CD8-positive, alpha-beta memory T cell (primary cell): ENCODE results near the gene IL16. TPM values are rescaled to one million over a fixed set of nuclear protein-coding genes. Genes with fewer than 3 reads are reported as not detected.

Experiments
- CTCF ChIA-PET: fragments of 350-600 bp; sonication (Branson Sonifier 250); formaldehyde crosslinking; loops from one replicate; lab custom pipeline; 2021; ENCODE audit warnings: antibody characterized with exemption; lab: Charles Lee
- POLR2A ChIA-PET: fragments of 350-600 bp; sonication (Branson Sonifier 250); formaldehyde crosslinking; loops from one replicate; lab custom pipeline; 2021; ENCODE audit warnings: antibody characterized with exemption; lab: Charles Lee
- DNase-seq, 5 donors: peaks; one replicate each; pipeline versions ENCODE4 v3.0.0 to v3.0.0-alpha.2; 2020 to 2022; ENCODE audit warnings: mixed read lengths in 1 of 5
- H3K27ac ChIP-seq: one replicate; pipeline ENCODE4 v1.7.0; 2013; ENCODE audit warnings: low read depth, mild to moderate bottlenecking, low read length, moderate library complexity
- H3K27me3 ChIP-seq: 2 replicates; pipeline ENCODE4 v1.7.0; 2013; ENCODE audit warnings: low read length, mild to moderate bottlenecking; ENCODE audit not compliant: insufficient read depth, poor library complexity, severe bottlenecking
- H3K36me3 ChIP-seq: 2 replicates; pipeline ENCODE4 v1.7.0; 2013; ENCODE audit warnings: mild to moderate bottlenecking, low read length, moderate library complexity; ENCODE audit not compliant: insufficient read depth
- H3K4me1 ChIP-seq: 2 replicates; pipeline ENCODE4 v1.7.0; 2013; ENCODE audit warnings: mild to moderate bottlenecking, low read length, moderate library complexity; ENCODE audit not compliant: insufficient read depth
- H3K4me3 ChIP-seq: 2 replicates; pipeline ENCODE4 v1.7.0; 2013; ENCODE audit warnings: mild to moderate bottlenecking, low read length
- H3K9me3 ChIP-seq: 2 replicates; pipeline ENCODE4 v1.7.0; 2013; ENCODE audit warnings: mild to moderate bottlenecking, low read length
- H3K27ac Mint-ChIP-seq, 8 donors: one replicate each; pipeline ENCODE4 v1.8.0; 2020 to 2021; ENCODE audit warnings: mixed read lengths in 8 of 8, mild to moderate bottlenecking in 6 of 8, inconsistent platforms in 3 of 8, moderate library complexity in 3 of 8
- H3K27me3 Mint-ChIP-seq, 2 donors: one replicate each; pipeline ENCODE4 v1.8.0; 2020 to 2021; ENCODE audit warnings: mixed read lengths in 2 of 2, mild to moderate bottlenecking in 1 of 2, moderate library complexity in 1 of 2
- H3K36me3 Mint-ChIP-seq, 3 donors: one replicate each; pipeline ENCODE4 v1.8.0; 2020 to 2021; ENCODE audit warnings: mixed read lengths in 3 of 3, inconsistent platforms in 1 of 3, mild to moderate bottlenecking in 1 of 3
- H3K4me1 Mint-ChIP-seq, 3 donors: one replicate each; pipeline ENCODE4 v1.8.0; 2020 to 2021; ENCODE audit warnings: mixed read lengths in 3 of 3, inconsistent platforms in 1 of 3, mild to moderate bottlenecking in 1 of 3
- H3K4me3 Mint-ChIP-seq, 7 donors: one replicate each; pipeline ENCODE4 v1.8.0; 2020 to 2021; ENCODE audit warnings: mixed read lengths in 7 of 7, mild to moderate bottlenecking in 6 of 7, moderate library complexity in 4 of 7, inconsistent platforms in 2 of 7
- H3K9me3 Mint-ChIP-seq, 5 donors: one replicate each; pipeline ENCODE4 v1.8.0; 2020 to 2022; ENCODE audit warnings: mixed read lengths in 5 of 5, mild to moderate bottlenecking in 3 of 5, moderate library complexity in 2 of 5, inconsistent platforms in 1 of 5
- polyA plus RNA-seq: library from polyadenylated mRNA; unstranded; fragments of 300-500 nt; fragmentation: Illumina TruSeq; gene quantifications from one replicate; pipeline ENCODE4 v1.2.3, GENCODE V29; 2021
- total RNA-seq, 2 experiments: library from RNA; stranded (reverse); gene quantifications; one replicate each; pipeline ENCODE4 v1.2.3, GENCODE V29; 2021

The IL16 gene
- total and polyA plus RNA-seq, 3 experiments from 2014 or later, result 73.4 to 310 (median 73.8) TPM

- CTCF ChIA-PET, result no interaction called here
- Mint-ChIP-seq H3K4me3 (no peak overlapping the region), H3K9me3 (no peaks in the 10 kb centered on the region), H3K4me1 (peaks cover 2 to 8% (median 8%) of the 10 kb centered on the region in 3 donors), H3K27ac (no peak overlapping the region), H3K36me3 (no peaks in the 10 kb centered on the region), H3K27me3 (peaks cover 23 to 41% of the 10 kb centered on the region in 2 donors)
- H3K27ac ChIP-seq, result peak overlapping the region; percentile 63
- POLR2A ChIA-PET, result no interaction called here
- no peaks in the 10 kb centered on the region for H3K36me3 ChIP-seq
- H3K4me3 ChIP-seq, result no peak overlapping the region
- DNase-seq, result no peak
- H3K27me3 ChIP-seq, result peaks cover 3% of the 10 kb centered on the region
- H3K4me1 ChIP-seq, result peaks cover 24% of the 10 kb centered on the region
- H3K9me3 ChIP-seq, result no peaks in the 10 kb centered on the region
Measured at GRCh38 chr15:81166636-81167305, 29.9 kb upstream of the IL16 start.

- Mint-ChIP-seq H3K4me1 (no peaks in the 10 kb centered on the region), H3K27ac (no peak overlapping the region), H3K36me3 (no peaks in the 10 kb centered on the region), H3K4me3 (no peak overlapping the region), H3K9me3 (no peaks in the 10 kb centered on the region), H3K27me3 (peaks cover 19 to 45% of the 10 kb centered on the region in 2 donors)
- Histone ChIP-seq H3K4me1 (peaks cover 20% of the 10 kb centered on the region), H3K27ac (peak overlapping the region; percentile 63), H3K9me3 (no peaks in the 10 kb centered on the region), H3K4me3 (no peak overlapping the region), H3K27me3 (no peaks in the 10 kb centered on the region), H3K36me3 (no peaks in the 10 kb centered on the region)
- ChIA-PET CTCF (interaction anchor here (1.2 to 1.5 kb wide), 3 partner anchors 8 to 98 kb away, joined by 3 to 4 read pairs (median 3); no protein-coding TSS in a partner anchor), POLR2A (no interaction called here)
- DNase-seq, result no peak
Measured at GRCh38 chr15:81168131-81168526, 28.6 kb upstream of the IL16 start.

- no peak overlapping the region for H3K4me3 ChIP-seq
- H3K4me1 Mint-ChIP-seq, result no peaks in the 10 kb centered on the region
- no peak for DNase-seq
- no peaks in the 10 kb centered on the region for H3K27me3 ChIP-seq
- H3K4me3 Mint-ChIP-seq, result no peak overlapping the region
- H3K4me1 ChIP-seq, result peaks cover 20% of the 10 kb centered on the region
- H3K9me3 ChIP-seq, result no peaks in the 10 kb centered on the region
- H3K27me3 Mint-ChIP-seq, result peaks cover 18 to 45% of the 10 kb centered on the region in 2 donors
- ChIA-PET CTCF (interaction anchor here (1.2 to 1.5 kb wide), 3 partner anchors 9 to 98 kb away, joined by 3 to 4 read pairs (median 3); no protein-coding TSS in a partner anchor), POLR2A (no interaction called here)
- no peaks in the 10 kb centered on the region for H3K36me3 ChIP-seq
- no peaks in the 10 kb centered on the region for H3K9me3 Mint-ChIP-seq
- H3K27ac ChIP-seq, result no peak overlapping the region
- H3K27ac Mint-ChIP-seq, result no peak overlapping the region
- no peaks in the 10 kb centered on the region for H3K36me3 Mint-ChIP-seq
Measured at GRCh38 chr15:81168644-81169043, 28.0 kb upstream of the IL16 start.

GRCh38 chr15:81170511-81170910, 26.2 kb upstream of the IL16 start:
- Mint-ChIP-seq H3K27ac (no peak overlapping the region), H3K4me1 (no peaks in the 10 kb centered on the region), H3K27me3 (peaks cover 12 to 29% of the 10 kb centered on the region in 2 donors), H3K4me3 (no peak overlapping the region), H3K36me3 (no peaks in the 10 kb centered on the region), H3K9me3 (no peaks in the 10 kb centered on the region)
- peaks cover 18% of the 10 kb centered on the region for H3K4me1 ChIP-seq
- no peak overlapping the region for H3K4me3 ChIP-seq
- H3K9me3 ChIP-seq, result no peaks in the 10 kb centered on the region
- CTCF ChIA-PET, result interaction anchor here (1.5 kb wide), 1 partner anchor 15 kb away, joined by 3 read pairs; no protein-coding TSS in a partner anchor
- no peaks in the 10 kb centered on the region for H3K36me3 ChIP-seq
- no peak for DNase-seq
- H3K27ac ChIP-seq, result no peak overlapping the region
- H3K27me3 ChIP-seq, result no peaks in the 10 kb centered on the region
- POLR2A ChIA-PET, result no interaction called here

GRCh38 chr15:81171286-81171685, 25.4 kb upstream of the IL16 start:
- no peak for DNase-seq
- H3K27me3 Mint-ChIP-seq, result peaks cover 14 to 29% of the 10 kb centered on the region in 2 donors
- no peaks in the 10 kb centered on the region for H3K9me3 Mint-ChIP-seq
- Histone ChIP-seq H3K9me3 (no peaks in the 10 kb centered on the region), H3K36me3 (no peaks in the 10 kb centered on the region), H3K27ac (no peak overlapping the region), H3K27me3 (no peaks in the 10 kb centered on the region), H3K4me3 (no peak overlapping the region), H3K4me1 (peaks cover 18% of the 10 kb centered on the region)
- POLR2A ChIA-PET, result no interaction called here
- CTCF ChIA-PET, result interaction anchor here (1.5 kb wide), 1 partner anchor 15 kb away, joined by 3 read pairs; no protein-coding TSS in a partner anchor
- no peak overlapping the region for H3K4me3 Mint-ChIP-seq
- H3K4me1 Mint-ChIP-seq, result no peaks in the 10 kb centered on the region
- H3K36me3 Mint-ChIP-seq, result no peaks in the 10 kb centered on the region
- H3K27ac Mint-ChIP-seq, result no peak overlapping the region

- Histone ChIP-seq H3K27ac (no peak overlapping the region), H3K27me3 (no peaks in the 10 kb centered on the region), H3K36me3 (no peaks in the 10 kb centered on the region), H3K9me3 (no peaks in the 10 kb centered on the region), H3K4me1 (no peaks in the 10 kb centered on the region), H3K4me3 (no peak overlapping the region)
- H3K27ac Mint-ChIP-seq, result no peak overlapping the region
- H3K27me3 Mint-ChIP-seq, result peaks cover 15 to 20% of the 10 kb centered on the region in 2 donors
- no peaks in the 10 kb centered on the region for H3K4me1 Mint-ChIP-seq
- ChIA-PET POLR2A (no interaction called here), CTCF (no interaction called here)
- no peak for DNase-seq
- H3K4me3 Mint-ChIP-seq, result no peak overlapping the region
- no peaks in the 10 kb centered on the region for H3K9me3 Mint-ChIP-seq
- H3K36me3 Mint-ChIP-seq, result no peaks in the 10 kb centered on the region
Measured at GRCh38 chr15:81174125-81174791, 22.4 kb upstream of the IL16 start.

- Histone ChIP-seq H3K9me3 (no peaks in the 10 kb centered on the region), H3K27ac (no peak overlapping the region), H3K4me1 (no peaks in the 10 kb centered on the region), H3K4me3 (no peak overlapping the region), H3K36me3 (no peaks in the 10 kb centered on the region), H3K27me3 (no peaks in the 10 kb centered on the region)
- H3K9me3 Mint-ChIP-seq, result no peaks in the 10 kb centered on the region
- ChIA-PET CTCF (no interaction called here), POLR2A (no interaction called here)
- H3K27ac Mint-ChIP-seq, result no peak overlapping the region
- H3K4me1 Mint-ChIP-seq, result no peaks in the 10 kb centered on the region
- H3K4me3 Mint-ChIP-seq, result no peak overlapping the region
- DNase-seq, result no peak
- H3K27me3 Mint-ChIP-seq, result peaks cover 16 to 20% of the 10 kb centered on the region in 2 donors
- H3K36me3 Mint-ChIP-seq, result no peaks in the 10 kb centered on the region
Measured at GRCh38 chr15:81174792-81175327, 21.8 kb upstream of the IL16 start.

GRCh38 chr15:81175496-81175895, 21.2 kb upstream of the IL16 start:
- Histone ChIP-seq H3K36me3 (no peaks in the 10 kb centered on the region), H3K27ac (no peak overlapping the region), H3K4me1 (no peaks in the 10 kb centered on the region), H3K4me3 (no peak overlapping the region), H3K27me3 (no peaks in the 10 kb centered on the region), H3K9me3 (no peaks in the 10 kb centered on the region)
- DNase-seq, result no peak
- ChIA-PET CTCF (no interaction called here), POLR2A (no interaction called here)
- Mint-ChIP-seq H3K27me3 (peaks cover 15 to 20% of the 10 kb centered on the region in 2 donors), H3K4me3 (no peak overlapping the region), H3K9me3 (no peaks in the 10 kb centered on the region), H3K27ac (no peak overlapping the region), H3K36me3 (no peaks in the 10 kb centered on the region), H3K4me1 (no peaks in the 10 kb centered on the region)
